ENCODE results near the gene YEATS4. TPM values are rescaled to one million over a fixed set of nuclear protein-coding genes. Genes with fewer than 3 reads are reported as not detected.

Gene YEATS4
- total RNA-seq, 1 donor from 2014 or later, result 32.7 TPM

DNA sequence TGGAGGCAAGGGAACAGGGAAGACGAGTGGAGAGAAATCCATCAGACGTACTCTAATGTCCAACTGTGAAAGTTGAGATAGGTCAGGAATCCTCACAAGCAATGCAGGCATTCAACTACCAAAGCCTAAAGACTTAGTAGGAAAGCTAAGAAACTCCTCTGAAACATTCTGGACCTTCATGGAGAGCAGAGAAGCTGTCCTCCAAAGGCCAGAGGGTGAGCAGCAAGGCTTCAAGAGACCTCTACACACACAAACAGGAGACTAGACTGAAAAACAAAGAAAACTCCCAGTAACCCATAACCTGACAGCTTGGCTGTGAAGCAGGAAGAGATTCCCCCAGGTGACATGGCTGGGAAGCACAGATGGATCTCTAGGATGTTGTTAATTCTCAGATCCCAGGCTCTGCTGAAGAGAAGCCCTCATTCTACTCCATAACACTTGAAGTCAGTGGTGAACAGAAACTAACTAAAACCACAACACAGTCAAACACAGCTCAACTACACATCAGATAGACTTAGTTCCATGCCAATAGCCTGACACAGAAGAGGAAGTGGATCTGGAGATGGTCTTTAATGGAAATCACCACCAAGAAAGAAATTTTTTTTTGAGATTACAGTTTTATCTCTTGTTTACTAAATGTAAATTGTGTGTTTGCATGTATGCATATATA is 34.6 kb upstream of the YEATS4 start:
- H3K27me3 Mint-ChIP-seq, result no peaks in the 10 kb centered on the region

DNA sequence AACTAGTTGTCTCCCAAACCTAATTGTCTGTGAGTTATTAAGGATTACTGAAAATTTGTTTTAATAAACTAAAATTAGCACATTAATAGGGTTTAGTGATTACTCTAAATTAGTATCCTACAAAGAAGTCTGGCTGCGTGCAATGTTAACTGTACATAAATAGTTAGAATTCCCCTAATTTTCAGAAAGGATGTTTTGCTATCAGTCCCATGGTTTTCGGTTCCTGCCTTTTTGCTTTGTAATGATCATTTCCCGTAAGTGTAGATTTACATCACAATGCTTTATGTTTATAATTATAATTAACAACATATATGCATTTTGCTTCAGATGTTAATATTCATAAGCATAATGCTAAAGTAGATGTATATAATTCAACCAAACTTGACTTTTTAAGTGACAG is 31.1 kb upstream of the YEATS4 start:
- Mint-ChIP-seq H3K27me3 (no peaks in the 10 kb centered on the region), H3K36me3 (ENCODE audit: insufficient read depth) (peaks cover 21% of the 10 kb centered on the region), H3K4me1 (ENCODE audit: low read depth) (peaks cover 51% of the 10 kb centered on the region), H3K4me3 (ENCODE audit: low read depth) (peak overlapping the region; percentile 83), H3K27ac (peak overlapping the region; percentile 99), H3K9me3 (ENCODE audit: low read depth) (peaks cover 3% of the 10 kb centered on the region)
- TF ChIP-seq, protein P1, sequence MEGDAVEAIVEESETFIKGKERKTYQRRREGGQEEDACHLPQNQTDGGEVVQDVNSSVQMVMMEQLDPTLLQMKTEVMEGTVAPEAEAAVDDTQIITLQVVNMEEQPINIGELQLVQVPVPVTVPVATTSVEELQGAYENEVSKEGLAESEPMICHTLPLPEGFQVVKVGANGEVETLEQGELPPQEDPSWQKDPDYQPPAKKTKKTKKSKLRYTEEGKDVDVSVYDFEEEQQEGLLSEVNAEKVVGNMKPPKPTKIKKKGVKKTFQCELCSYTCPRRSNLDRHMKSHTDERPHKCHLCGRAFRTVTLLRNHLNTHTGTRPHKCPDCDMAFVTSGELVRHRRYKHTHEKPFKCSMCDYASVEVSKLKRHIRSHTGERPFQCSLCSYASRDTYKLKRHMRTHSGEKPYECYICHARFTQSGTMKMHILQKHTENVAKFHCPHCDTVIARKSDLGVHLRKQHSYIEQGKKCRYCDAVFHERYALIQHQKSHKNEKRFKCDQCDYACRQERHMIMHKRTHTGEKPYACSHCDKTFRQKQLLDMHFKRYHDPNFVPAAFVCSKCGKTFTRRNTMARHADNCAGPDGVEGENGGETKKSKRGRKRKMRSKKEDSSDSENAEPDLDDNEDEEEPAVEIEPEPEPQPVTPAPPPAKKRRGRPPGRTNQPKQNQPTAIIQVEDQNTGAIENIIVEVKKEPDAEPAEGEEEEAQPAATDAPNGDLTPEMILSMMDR (IDR thresholded peaks at IDR 0.05; ENCODE audit: unreplicated experiment), result no peak
- DNase-seq (ENCODE audit: low spot score, unreplicated experiment), result no peak

More for the DNA sequence above, 34.6 kb upstream of the YEATS4 start:
- DNase-seq (ENCODE audit: low spot score, unreplicated experiment), result no peak
- TF ChIP-seq, protein P1 (IDR thresholded peaks at IDR 0.05; ENCODE audit: unreplicated experiment), result no peak
- H3K4me1 Mint-ChIP-seq (ENCODE audit: low read depth), result peaks cover 30% of the 10 kb centered on the region
- H3K4me3 Mint-ChIP-seq (ENCODE audit: low read depth), result no peak overlapping the region
- peak overlapping the region; percentile 47 for H3K27ac Mint-ChIP-seq
- H3K9me3 Mint-ChIP-seq (ENCODE audit: low read depth), result peaks cover 19% of the 10 kb centered on the region
- peaks cover 30% of the 10 kb centered on the region for H3K36me3 Mint-ChIP-seq (ENCODE audit: insufficient read depth)

DNA sequence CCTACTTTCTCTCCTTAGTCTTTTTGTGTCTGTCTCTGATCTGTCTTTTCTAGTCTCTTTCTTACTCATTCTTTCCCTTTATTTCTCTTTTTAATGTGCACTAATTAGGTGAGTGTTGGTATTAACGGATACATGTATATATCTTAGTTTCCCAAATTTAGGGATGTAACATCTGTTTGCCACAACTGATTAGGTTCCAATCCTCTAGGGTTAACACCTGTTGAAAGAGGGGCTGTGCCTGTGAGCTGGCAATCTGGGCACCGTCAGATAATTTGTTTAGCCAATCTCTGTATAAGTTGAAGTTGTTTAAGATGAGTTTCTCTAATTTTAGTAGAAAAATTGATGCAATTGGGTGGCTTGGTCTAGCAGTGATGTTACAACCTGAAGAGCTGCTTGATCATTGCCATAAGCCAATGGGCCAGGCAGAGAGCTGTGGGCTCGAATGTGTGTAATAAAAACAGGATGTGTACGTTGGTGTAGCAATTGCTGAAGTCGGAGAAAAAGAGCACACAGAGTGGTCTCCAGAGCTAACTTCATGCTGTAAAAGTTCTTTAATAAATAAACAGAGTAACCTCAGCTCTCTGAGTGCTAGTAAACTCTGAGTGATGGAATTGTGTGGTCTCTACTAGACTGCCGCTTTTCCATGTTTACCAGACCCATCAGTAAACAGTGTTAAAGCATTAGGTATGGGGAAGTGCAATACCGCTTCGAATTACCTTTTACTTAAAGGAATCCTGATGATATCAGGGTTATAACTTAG is 29.7 kb upstream of the YEATS4 start:
- TF ChIP-seq, protein P1 (IDR thresholded peaks at IDR 0.05; ENCODE audit: unreplicated experiment), result no peak
- Mint-ChIP-seq H3K9me3 (ENCODE audit: low read depth) (peaks cover 3% of the 10 kb centered on the region), H3K27ac (peak overlapping the region; percentile 99), H3K4me3 (ENCODE audit: low read depth) (peak overlapping the region; percentile 83), H3K4me1 (ENCODE audit: low read depth) (peaks cover 52% of the 10 kb centered on the region), H3K27me3 (no peaks in the 10 kb centered on the region), H3K36me3 (ENCODE audit: insufficient read depth) (peaks cover 18% of the 10 kb centered on the region)
- DNase-seq (ENCODE audit: low spot score, unreplicated experiment), result no peak

DNA sequence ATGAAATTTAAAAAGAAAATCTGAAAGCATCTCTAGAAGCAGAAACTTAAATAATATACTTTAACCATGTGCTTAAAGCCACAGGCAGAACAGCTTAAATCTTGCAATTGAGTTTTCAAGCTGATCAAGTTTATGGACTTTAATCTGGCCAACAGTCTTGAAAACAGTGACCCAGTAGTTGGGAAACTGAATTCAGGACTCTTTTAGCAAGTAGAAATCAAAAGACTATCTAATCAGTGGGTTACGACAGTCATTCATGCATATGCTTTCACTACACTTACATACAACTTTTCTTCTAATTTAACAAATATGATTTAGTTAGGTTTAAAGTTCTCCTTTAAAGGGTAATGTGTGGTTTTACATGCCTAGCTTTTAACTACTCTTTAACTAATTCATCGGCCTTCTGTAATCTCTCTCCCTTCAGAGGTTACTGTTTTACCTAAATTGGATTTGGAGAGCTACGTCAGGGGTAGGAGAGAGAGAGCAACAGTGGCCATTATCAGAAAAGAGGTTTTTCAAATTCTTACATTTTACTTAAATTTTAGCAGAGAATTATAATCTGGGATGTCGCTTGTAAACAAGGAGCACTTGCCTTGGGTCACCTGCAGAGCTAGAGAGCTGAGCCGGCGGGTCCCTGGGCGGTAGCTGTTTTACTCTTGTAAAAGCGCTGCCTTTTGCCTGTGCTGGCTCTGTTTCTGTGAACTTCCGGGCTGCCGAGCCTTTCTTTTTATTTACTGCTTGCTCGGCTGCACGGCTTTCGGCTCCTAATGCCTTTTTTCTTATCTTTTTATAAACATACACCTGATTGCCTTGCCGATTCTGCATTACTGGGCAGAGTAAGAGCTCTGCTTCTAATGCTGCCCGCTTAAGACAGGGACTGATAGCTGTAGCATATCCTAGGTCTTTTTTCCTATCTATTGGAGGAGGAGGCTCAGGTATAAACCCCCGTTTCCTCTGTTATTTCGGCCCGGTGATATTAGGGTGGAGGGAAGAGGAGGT is 28.8 kb upstream of the YEATS4 start:
- H3K4me3 Mint-ChIP-seq (ENCODE audit: low read depth), result peak overlapping the region; percentile 83
- H3K27me3 Mint-ChIP-seq, result no peaks in the 10 kb centered on the region
- peaks cover 52% of the 10 kb centered on the region for H3K4me1 Mint-ChIP-seq (ENCODE audit: low read depth)
- no peaks in the 10 kb centered on the region for H3K9me3 Mint-ChIP-seq (ENCODE audit: low read depth)
- peak overlapping the region; percentile 99 for H3K27ac Mint-ChIP-seq
- H3K36me3 Mint-ChIP-seq (ENCODE audit: insufficient read depth), result peaks cover 14% of the 10 kb centered on the region
- no peak for DNase-seq (ENCODE audit: low spot score, unreplicated experiment)
- TF ChIP-seq, protein P1 (IDR thresholded peaks at IDR 0.05; ENCODE audit: unreplicated experiment), result no peak

DNA sequence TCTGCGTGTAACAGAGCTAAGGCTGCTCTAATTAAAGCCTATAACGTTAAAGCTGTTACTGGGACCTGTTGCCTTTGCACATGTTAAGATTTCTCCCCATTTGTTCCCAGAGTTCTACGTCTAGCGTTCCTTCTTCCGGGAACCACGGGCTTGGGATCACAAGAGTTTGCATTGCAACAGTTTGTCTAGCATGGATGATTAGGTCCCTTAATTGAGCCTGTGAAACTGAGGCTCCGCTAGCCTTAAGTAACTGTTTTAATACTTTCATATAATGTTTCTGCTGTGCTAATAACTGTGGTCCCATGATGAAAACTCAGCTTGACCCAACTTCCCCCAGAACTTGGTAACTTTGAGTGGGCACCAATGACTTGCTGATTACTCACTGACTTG is 28.0 kb upstream of the YEATS4 start:
- Mint-ChIP-seq H3K27ac (peak overlapping the region; percentile 99), H3K9me3 (ENCODE audit: low read depth) (no peaks in the 10 kb centered on the region), H3K4me3 (ENCODE audit: low read depth) (peak overlapping the region; percentile 83), H3K36me3 (ENCODE audit: insufficient read depth) (peaks cover 8% of the 10 kb centered on the region), H3K27me3 (no peaks in the 10 kb centered on the region), H3K4me1 (ENCODE audit: low read depth) (peaks cover 52% of the 10 kb centered on the region)
- no peak for DNase-seq (ENCODE audit: low spot score, unreplicated experiment)
- TF ChIP-seq, protein P1 (IDR thresholded peaks at IDR 0.05; ENCODE audit: unreplicated experiment), result no peak

Data from progenitor cell of endocrine pancreas (in vitro differentiated cells).